HepG2 (cell line): Measurements from ENCODE around the gene SIRT7. TPM values are rescaled to one million over a fixed set of nuclear protein-coding genes. Genes with fewer than 3 reads are reported as not detected.

Source experiments
- CREB1 ChIP-seq, 2 experiments: fragments of 450-650 bp in 1 of 2; IDR thresholded peaks; 2 replicates each; pipeline ENCODE4 v1.6.1; 2016 to 2017; ENCODE audit warnings: control low read depth in 1 of 2, mild to moderate bottlenecking in 1 of 2, missing compliant biosample characterization in 1 of 2, missing genetic modification characterization in 1 of 2
- DMAP1 ChIP-seq: IDR thresholded peaks from 2 replicates; pipeline ENCODE4 v1.6.1; 2016
- GMEB2 ChIP-seq: IDR thresholded peaks from 2 replicates; pipeline ENCODE4 v1.6.1; 2016; ENCODE audit warnings: missing biosample characterization, missing genetic modification reagents, low read depth
- HBP1 ChIP-seq: IDR thresholded peaks from 2 replicates; pipeline ENCODE4 v1.6.1; 2016; ENCODE audit warnings: low read depth, control low read depth
- MAF1 ChIP-seq: sonication (generic); formaldehyde crosslinking; IDR thresholded peaks from 2 replicates; pipeline ENCODE4 v1.5.0; 2020; ENCODE audit warnings: missing genetic modification reagents, borderline replicate concordance
- MIER3 ChIP-seq: IDR thresholded peaks from 2 replicates; pipeline ENCODE4 v1.6.1; 2016; ENCODE audit warnings: missing compliant biosample characterization, borderline replicate concordance
- MXD1 ChIP-seq: sonication (generic); formaldehyde crosslinking; IDR thresholded peaks from 2 replicates; pipeline ENCODE4 v1.4.0; 2020; ENCODE audit warnings: mild to moderate bottlenecking, missing genetic modification reagents
- MXD3 ChIP-seq: IDR thresholded peaks from 2 replicates; pipeline ENCODE4 v1.6.1; 2016; ENCODE audit warnings: mild to moderate bottlenecking, missing biosample characterization, missing genetic modification reagents
- POLR2G ChIP-seq: fragments of 200-400 bp; formaldehyde crosslinking; IDR thresholded peaks from 2 replicates; pipeline ENCODE4 v1.6.1; 2018; ENCODE audit warnings: mild to moderate bottlenecking, low read depth, low read length, moderate library complexity
- RAD51 ChIP-seq: fragments of 450-650 bp; IDR thresholded peaks from 2 replicates; pipeline ENCODE4 v1.6.1; 2016; ENCODE audit warnings: borderline replicate concordance
- SAP130 ChIP-seq: IDR thresholded peaks from 2 replicates; pipeline ENCODE4 v1.6.1; 2016; ENCODE audit warnings: low read depth
- TBL1XR1 ChIP-seq: fragments of 150-350 bp; IDR thresholded peaks from 2 replicates; pipeline ENCODE4 v1.6.1; 2014; ENCODE audit warnings: borderline replicate concordance, low read length; ENCODE audit not compliant: partially characterized antibody
- ZBTB43 ChIP-seq: sonication (generic); formaldehyde crosslinking; conservative IDR thresholded peaks from 2 replicates; pipeline ENCODE4 v1.4.0; 2020; ENCODE audit warnings: missing genetic modification reagents
- ZFP37 ChIP-seq: sonication (generic); formaldehyde crosslinking; IDR thresholded peaks from 2 replicates; pipeline ENCODE4 v1.4.0; 2020; ENCODE audit warnings: missing genetic modification reagents, borderline replicate concordance
- ZIK1 ChIP-seq: sonication (generic); formaldehyde crosslinking; IDR thresholded peaks from 2 replicates; pipeline ENCODE4 v1.5.0; 2020; ENCODE audit warnings: mild to moderate bottlenecking, low read depth, missing genetic modification reagents, borderline replicate concordance
- ZNF251 ChIP-seq: sonication (generic); formaldehyde crosslinking; IDR thresholded peaks from 2 replicates; pipeline ENCODE4 v1.9.0; 2021; ENCODE audit warnings: mild to moderate bottlenecking, missing genetic modification reagents
- ZNF512B ChIP-seq: sonication (generic); formaldehyde crosslinking; IDR thresholded peaks from 2 replicates; pipeline ENCODE4 v1.5.1; 2020; ENCODE audit warnings: missing genetic modification reagents, mild to moderate bottlenecking, borderline replicate concordance
- ZNF589 ChIP-seq: sonication (generic); formaldehyde crosslinking; conservative IDR thresholded peaks from 2 replicates; pipeline ENCODE4 v1.8.0; 2022; ENCODE audit warnings: mild to moderate bottlenecking, moderate library complexity, missing genetic modification reagents
- ZNF616 ChIP-seq: sonication (generic); formaldehyde crosslinking; IDR thresholded peaks from 2 replicates; pipeline ENCODE4 v1.5.0; 2020; ENCODE audit warnings: low read depth, mild to moderate bottlenecking, missing genetic modification reagents
- ZNF678 ChIP-seq: sonication (generic); formaldehyde crosslinking; IDR thresholded peaks from 2 replicates; pipeline ENCODE4 v1.4.0; 2020; ENCODE audit warnings: mild to moderate bottlenecking, missing genetic modification reagents
- polyA plus RNA-seq, 8 experiments: library from polyadenylated mRNA; depleted of rRNA in 3 of 8; stranded (reverse) in 7 of 8; unstranded in 1 of 8; fragments of >200 nt; fragmentation: Illumina TruSeq in 4 of 8; extraction: Trizol in 4 of 8; gene quantifications; 2 replicates each; pipeline versions ENCODE4 v1.2.1 to v1.2.3, GENCODE V29; 2011 to 2016; ENCODE audit warnings: low read depth in 4 of 8, missing spikeins in 1 of 8, mixed read lengths in 1 of 8; ENCODE audit not compliant: insufficient read depth in 1 of 8
- total RNA-seq, 5 experiments: library from RNA; depleted of rRNA; stranded (reverse); fragments of >200 nt; fragmentation: Illumina TruSeq; extraction: Trizol; gene quantifications; 2 replicates each; pipeline ENCODE4 v1.2.3, GENCODE V29; 2016; ENCODE audit warnings: low read depth in 1 of 5

The SIRT7 gene
- total and polyA plus RNA-seq, 2 of the 13 experiments (the other 11 are each of a cell fraction or from before 2014, with no cell fraction given) = 8.3 to 24.8 TPM

GRCh38 chr17:81869221-81870130 is 48.5 kb downstream of the SIRT7 start (continued):
- TF ChIP-seq HBP1 (CRISPR knock-in tag) (0 out of 2 replicates have a peak, but pooled peaks have one; percentile 21), POLR2G (peak; percentile 43), ZIK1 (CRISPR knock-in tag) (0 out of 2 replicates have a peak, but pooled peaks have one; percentile 32), MXD3 (CRISPR knock-in tag) (0 out of 2 replicates have a peak, but pooled peaks have one; percentile 55), ZNF678 (CRISPR knock-in tag) (no peak), ZNF512B (CRISPR knock-in tag) (no peak), MAF1 (CRISPR knock-in tag) (0 out of 2 replicates have a peak, but pooled peaks have one; percentile 12), SAP130 (0 out of 2 replicates have a peak, but pooled peaks have one; percentile 9), DMAP1 (CRISPR knock-in tag) (no peak; the same call in 1 of the 2 replicates), ZNF251 (CRISPR knock-in tag) (0 out of 2 replicates have a peak, but pooled peaks have one; percentile 5), ZFP37 (CRISPR knock-in tag) (no peak), RAD51 (no peak), CREB1 (IDR thresholded peaks at IDR 0.05) (no peak), CREB1 (CRISPR knock-in tag; IDR thresholded peaks at IDR 0.05) (no peak), TBL1XR1 (no peak), ZNF589 (CRISPR knock-in tag) (peak; percentile 84; the same call in 1 of the 2 replicates), MIER3 (CRISPR knock-in tag) (no peak), MXD1 (CRISPR knock-in tag) (no peak; the same call in 1 of the 2 replicates), ZNF616 (peak; percentile 3; the same call in 1 of the 2 replicates), GMEB2 (CRISPR knock-in tag) (no peak), ZBTB43 (CRISPR knock-in tag) (no peak)
